Measurements from ENCODE around the gene STEAP2.

DNA sequence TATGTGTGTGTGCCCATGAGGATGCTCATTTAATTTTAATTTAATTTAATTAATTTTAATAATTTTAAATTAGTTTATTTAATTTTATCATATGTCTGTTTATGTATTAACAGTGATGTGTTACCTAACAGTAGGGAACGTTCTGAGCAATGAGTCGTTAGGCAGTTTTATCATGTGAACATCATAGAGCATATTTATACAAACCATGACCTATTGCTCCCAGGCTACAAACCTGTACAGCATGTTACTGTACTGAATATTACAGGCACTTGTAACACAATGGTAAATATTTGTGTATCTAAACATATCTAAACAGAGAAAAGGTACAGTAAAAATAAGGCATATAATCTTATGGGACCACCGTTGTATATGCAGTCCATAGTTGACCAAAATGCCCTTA is 19.8 kb downstream of the STEAP2 start:
- TF ChIP-seq, protein P1, sequence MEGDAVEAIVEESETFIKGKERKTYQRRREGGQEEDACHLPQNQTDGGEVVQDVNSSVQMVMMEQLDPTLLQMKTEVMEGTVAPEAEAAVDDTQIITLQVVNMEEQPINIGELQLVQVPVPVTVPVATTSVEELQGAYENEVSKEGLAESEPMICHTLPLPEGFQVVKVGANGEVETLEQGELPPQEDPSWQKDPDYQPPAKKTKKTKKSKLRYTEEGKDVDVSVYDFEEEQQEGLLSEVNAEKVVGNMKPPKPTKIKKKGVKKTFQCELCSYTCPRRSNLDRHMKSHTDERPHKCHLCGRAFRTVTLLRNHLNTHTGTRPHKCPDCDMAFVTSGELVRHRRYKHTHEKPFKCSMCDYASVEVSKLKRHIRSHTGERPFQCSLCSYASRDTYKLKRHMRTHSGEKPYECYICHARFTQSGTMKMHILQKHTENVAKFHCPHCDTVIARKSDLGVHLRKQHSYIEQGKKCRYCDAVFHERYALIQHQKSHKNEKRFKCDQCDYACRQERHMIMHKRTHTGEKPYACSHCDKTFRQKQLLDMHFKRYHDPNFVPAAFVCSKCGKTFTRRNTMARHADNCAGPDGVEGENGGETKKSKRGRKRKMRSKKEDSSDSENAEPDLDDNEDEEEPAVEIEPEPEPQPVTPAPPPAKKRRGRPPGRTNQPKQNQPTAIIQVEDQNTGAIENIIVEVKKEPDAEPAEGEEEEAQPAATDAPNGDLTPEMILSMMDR (IDR thresholded peaks at IDR 0.05): no peak
- no peak for TF ChIP-seq POLR2AphosphoS5 (IDR thresholded peaks at IDR 0.05)

Data from gastroesophageal sphincter (tissue), 3 donors.